ENCODE measurements around the gene LIX1. TPM values are rescaled to one million over a fixed set of nuclear protein-coding genes. Genes with fewer than 3 reads are reported as not detected.

The LIX1 gene
- total RNA-seq, 1 experiment from 2014 or later = 4.1 TPM

DNA sequence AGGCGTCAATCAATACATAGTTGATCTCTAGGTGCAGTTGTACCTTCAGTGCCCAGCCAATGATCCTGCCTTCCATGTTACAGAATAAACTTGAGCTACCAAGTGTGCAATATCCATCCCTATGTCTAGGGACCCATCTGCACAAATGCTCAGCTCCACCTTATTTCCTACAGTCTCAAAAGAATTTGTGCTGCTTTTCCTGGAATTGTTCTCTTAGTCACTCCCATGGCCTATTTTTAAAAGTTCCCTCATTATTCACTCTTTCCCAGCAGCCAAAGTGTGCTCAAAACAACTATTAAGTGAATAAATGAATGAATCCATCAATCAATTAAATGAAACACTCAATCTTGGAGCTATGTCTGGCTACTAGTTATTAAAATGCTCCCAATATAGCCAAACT is 14.7 kb downstream of the LIX1 start:
- H3K9me3 ChIP-seq = no peaks in the 10 kb centered on the region
- no peak overlapping the region for H3K27ac Mint-ChIP-seq (ENCODE audit: unreplicated experiment)
- H3K4me1 Mint-ChIP-seq (ENCODE audit: low read depth, unreplicated experiment) = peaks cover 6% of the 10 kb centered on the region
- no peak overlapping the region for H3K4me3 ChIP-seq (ENCODE audit: low read depth, low read length)
- no peaks in the 10 kb centered on the region for H3K36me3 ChIP-seq (ENCODE audit: control insufficient read depth, insufficient read depth, low read length)
- ChIA-PET POLR2A (no interaction called here), CTCF (no interaction called here)
- no peak overlapping the region for H3K4me3 Mint-ChIP-seq (ENCODE audit: unreplicated experiment)
- H3K36me3 Mint-ChIP-seq (ENCODE audit: insufficient read depth, unreplicated experiment) = no peaks in the 10 kb centered on the region
- no peaks in the 10 kb centered on the region for H3K9me3 Mint-ChIP-seq (ENCODE audit: unreplicated experiment)
- TF ChIP-seq, protein P1, sequence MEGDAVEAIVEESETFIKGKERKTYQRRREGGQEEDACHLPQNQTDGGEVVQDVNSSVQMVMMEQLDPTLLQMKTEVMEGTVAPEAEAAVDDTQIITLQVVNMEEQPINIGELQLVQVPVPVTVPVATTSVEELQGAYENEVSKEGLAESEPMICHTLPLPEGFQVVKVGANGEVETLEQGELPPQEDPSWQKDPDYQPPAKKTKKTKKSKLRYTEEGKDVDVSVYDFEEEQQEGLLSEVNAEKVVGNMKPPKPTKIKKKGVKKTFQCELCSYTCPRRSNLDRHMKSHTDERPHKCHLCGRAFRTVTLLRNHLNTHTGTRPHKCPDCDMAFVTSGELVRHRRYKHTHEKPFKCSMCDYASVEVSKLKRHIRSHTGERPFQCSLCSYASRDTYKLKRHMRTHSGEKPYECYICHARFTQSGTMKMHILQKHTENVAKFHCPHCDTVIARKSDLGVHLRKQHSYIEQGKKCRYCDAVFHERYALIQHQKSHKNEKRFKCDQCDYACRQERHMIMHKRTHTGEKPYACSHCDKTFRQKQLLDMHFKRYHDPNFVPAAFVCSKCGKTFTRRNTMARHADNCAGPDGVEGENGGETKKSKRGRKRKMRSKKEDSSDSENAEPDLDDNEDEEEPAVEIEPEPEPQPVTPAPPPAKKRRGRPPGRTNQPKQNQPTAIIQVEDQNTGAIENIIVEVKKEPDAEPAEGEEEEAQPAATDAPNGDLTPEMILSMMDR (IDR thresholded peaks at IDR 0.05; ENCODE audit: insufficient read depth in 1 of 2, low read depth in 1 of 2, low read length in 1 of 2, severe bottlenecking in 1 of 2, unreplicated experiment in 1 of 2) = no peak
- BruUV-seq (replicated peaks) = no TSS peak
- no peaks in the 10 kb centered on the region for H3K27me3 ChIP-seq (replicated peaks; ENCODE audit: control insufficient read depth, insufficient read depth, low read length)
- DNase-seq = no peak
- H3K4me1 ChIP-seq = 0 out of 2 replicates have a peak, but pooled peaks cover 5% of the 10 kb centered on the region
- intact Hi-C loops (cut with micrococcal nuclease; ENCODE audit: unreplicated experiment) = no loop called here
- no peaks in the 10 kb centered on the region for H3K27me3 Mint-ChIP-seq (ENCODE audit: insufficient read depth, unreplicated experiment)

DNA sequence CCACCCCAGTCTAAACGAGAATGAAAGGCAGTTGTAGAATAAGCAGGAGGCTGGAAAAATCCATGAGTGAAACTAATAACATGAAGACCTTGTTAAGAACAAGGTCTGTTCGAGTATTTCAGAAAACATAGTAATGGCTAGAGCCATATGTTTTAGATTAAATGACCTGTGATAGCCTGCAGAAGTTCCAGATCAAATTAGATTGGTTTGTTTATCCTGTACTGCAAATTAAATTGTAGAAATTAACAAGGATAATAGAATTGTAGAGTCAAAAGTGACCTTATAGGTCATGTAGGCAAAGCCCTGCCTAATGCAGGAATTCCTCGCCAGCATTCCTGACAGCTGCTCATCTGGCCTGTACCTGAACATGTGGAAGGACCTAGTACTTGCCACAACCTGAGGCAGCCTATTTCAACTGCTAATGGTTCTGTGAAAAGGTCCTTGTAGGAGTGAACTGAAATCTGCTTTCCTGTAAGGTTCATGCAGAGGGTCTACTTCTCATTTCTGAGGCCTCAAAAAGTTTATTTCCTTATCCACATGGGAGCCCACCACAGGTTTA is 17.2 kb downstream of the LIX1 start:
- BruUV-seq (replicated peaks) = no TSS peak
- TF ChIP-seq, protein P1 (IDR thresholded peaks at IDR 0.05; ENCODE audit: insufficient read depth in 1 of 2, low read depth in 1 of 2, low read length in 1 of 2, severe bottlenecking in 1 of 2, unreplicated experiment in 1 of 2) = no peak
- Mint-ChIP-seq H3K36me3 (ENCODE audit: insufficient read depth, unreplicated experiment) (no peaks in the 10 kb centered on the region), H3K27ac (ENCODE audit: unreplicated experiment) (no peak overlapping the region), H3K9me3 (ENCODE audit: unreplicated experiment) (no peaks in the 10 kb centered on the region), H3K27me3 (ENCODE audit: insufficient read depth, unreplicated experiment) (no peaks in the 10 kb centered on the region), H3K4me3 (ENCODE audit: unreplicated experiment) (no peak overlapping the region), H3K4me1 (ENCODE audit: low read depth, unreplicated experiment) (no peaks in the 10 kb centered on the region)
- 0 out of 2 replicates have a peak, but pooled peaks cover 5% of the 10 kb centered on the region for H3K4me1 ChIP-seq
- no peak overlapping the region for H3K4me3 ChIP-seq (ENCODE audit: low read depth, low read length)
- H3K9me3 ChIP-seq = no peaks in the 10 kb centered on the region
- H3K36me3 ChIP-seq (ENCODE audit: control insufficient read depth, insufficient read depth, low read length) = no peaks in the 10 kb centered on the region
- POLR2A ChIA-PET = no interaction called here
- DNase-seq = no peak
- H3K27me3 ChIP-seq (replicated peaks; ENCODE audit: control insufficient read depth, insufficient read depth, low read length) = no peaks in the 10 kb centered on the region
- intact Hi-C loops (cut with micrococcal nuclease; ENCODE audit: unreplicated experiment) = no loop called here
- CTCF ChIA-PET = no interaction called here

DNA sequence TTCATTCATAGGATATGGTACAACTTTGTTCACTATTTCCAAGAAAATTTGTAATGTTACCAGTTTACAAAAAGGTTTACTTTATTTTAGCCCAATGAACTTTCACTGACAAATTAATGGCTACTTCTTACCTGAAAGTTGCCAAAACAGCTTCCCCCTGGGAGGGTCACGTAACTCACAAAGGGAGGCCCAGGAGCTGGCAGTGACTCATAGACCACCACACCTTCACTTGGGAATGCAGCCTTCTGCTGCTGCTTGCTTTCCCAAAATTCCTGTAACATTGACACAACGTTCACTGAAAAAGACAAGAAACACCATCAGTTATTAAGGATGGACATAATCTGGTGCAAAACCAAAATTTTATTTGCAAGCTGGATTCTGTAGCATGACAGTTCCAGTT is 18.1 kb downstream of the LIX1 start:
- H3K4me3 ChIP-seq (ENCODE audit: low read depth, low read length) = no peak overlapping the region
- no peaks in the 10 kb centered on the region for H3K9me3 ChIP-seq
- H3K27ac Mint-ChIP-seq (ENCODE audit: unreplicated experiment) = no peak overlapping the region

More for the DNA sequence above, 18.1 kb downstream of the LIX1 start:
- Mint-ChIP-seq H3K27me3 (ENCODE audit: insufficient read depth, unreplicated experiment) (no peaks in the 10 kb centered on the region), H3K4me3 (ENCODE audit: unreplicated experiment) (no peak overlapping the region), H3K9me3 (ENCODE audit: unreplicated experiment) (no peaks in the 10 kb centered on the region), H3K36me3 (ENCODE audit: insufficient read depth, unreplicated experiment) (no peaks in the 10 kb centered on the region), H3K4me1 (ENCODE audit: low read depth, unreplicated experiment) (no peaks in the 10 kb centered on the region)
- TF ChIP-seq, protein P1 (IDR thresholded peaks at IDR 0.05; ENCODE audit: insufficient read depth in 1 of 2, low read depth in 1 of 2, low read length in 1 of 2, severe bottlenecking in 1 of 2, unreplicated experiment in 1 of 2) = no peak
- ChIA-PET CTCF (no interaction called here), POLR2A (no interaction called here)
- intact Hi-C loops (cut with micrococcal nuclease; ENCODE audit: unreplicated experiment) = no loop called here
- no peak for DNase-seq
- no peaks in the 10 kb centered on the region for H3K36me3 ChIP-seq (ENCODE audit: control insufficient read depth, insufficient read depth, low read length)
- H3K27me3 ChIP-seq (replicated peaks; ENCODE audit: control insufficient read depth, insufficient read depth, low read length) = no peaks in the 10 kb centered on the region
- 0 out of 2 replicates have a peak, but pooled peaks cover 5% of the 10 kb centered on the region for H3K4me1 ChIP-seq
- BruUV-seq (replicated peaks) = no TSS peak

All from Caco-2 (cell line).